HG03135 (cell line): ENCODE data around the gene GRIK5.

Source experiments
- ATAC-seq: cut with Tn5 transposase; IDR thresholded peaks from one replicate; pipeline ENCODE4 v1.9.1; 2021; ENCODE audit warnings: mild to moderate bottlenecking, moderate library complexity; ENCODE audit not compliant: unreplicated experiment

GRIK5 gene

DNA sequence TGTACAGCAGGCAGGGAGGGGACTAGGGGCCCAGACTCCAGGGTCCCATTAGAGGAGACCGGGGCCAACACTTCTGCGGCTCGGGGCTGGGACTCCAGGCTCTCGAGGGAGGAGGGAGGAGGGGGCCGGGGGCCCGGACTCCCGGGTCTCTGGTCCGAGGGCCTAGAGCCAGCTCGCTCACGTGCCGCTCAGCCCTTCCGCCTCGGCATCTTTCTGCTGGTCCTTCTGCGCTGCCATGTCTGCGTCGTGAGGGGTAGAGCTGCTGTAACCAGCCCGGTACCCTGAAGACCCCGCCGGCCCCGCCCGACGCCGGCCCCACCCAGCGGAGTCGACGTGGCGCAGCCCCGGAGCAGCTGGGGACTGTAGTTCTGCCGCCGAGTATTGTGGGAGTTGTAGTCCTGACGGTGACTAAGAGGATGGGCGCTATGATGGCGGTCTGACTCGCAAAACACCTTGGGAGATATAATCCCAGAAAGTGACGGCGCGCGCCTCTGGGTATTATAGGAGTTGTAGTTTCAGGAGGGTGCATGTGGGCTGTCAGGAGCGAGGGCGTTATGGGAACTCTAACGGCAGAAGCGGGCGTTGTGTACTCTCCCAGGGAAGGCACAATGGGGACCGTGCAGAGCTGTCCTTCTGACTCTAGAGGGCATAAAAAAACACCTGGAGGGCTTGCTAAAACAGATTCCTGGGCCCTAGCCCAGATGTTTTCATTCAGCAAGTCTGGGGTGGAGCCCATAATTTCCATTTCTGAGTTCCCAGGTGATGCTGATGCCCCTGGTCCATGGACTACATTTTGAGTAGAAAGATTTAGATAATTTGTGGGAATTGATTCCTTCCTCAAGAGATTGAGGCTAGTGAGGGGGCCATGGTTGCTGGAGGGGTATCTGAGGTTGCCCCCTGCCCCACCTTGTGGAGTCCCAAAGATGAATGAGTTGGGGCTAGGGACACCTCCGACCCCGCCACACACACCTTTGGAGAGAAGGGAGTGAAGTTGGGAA is 110.7 kb downstream of the GRIK5 start, which contains the start of gene RABAC1:
RABAC1 (minus strand) TSS at position 266 of the 998 bp plus-strand sequence; CDS start at position 237, 29 bp downstream.
- peak; percentile 81 for ATAC-seq

DNA sequence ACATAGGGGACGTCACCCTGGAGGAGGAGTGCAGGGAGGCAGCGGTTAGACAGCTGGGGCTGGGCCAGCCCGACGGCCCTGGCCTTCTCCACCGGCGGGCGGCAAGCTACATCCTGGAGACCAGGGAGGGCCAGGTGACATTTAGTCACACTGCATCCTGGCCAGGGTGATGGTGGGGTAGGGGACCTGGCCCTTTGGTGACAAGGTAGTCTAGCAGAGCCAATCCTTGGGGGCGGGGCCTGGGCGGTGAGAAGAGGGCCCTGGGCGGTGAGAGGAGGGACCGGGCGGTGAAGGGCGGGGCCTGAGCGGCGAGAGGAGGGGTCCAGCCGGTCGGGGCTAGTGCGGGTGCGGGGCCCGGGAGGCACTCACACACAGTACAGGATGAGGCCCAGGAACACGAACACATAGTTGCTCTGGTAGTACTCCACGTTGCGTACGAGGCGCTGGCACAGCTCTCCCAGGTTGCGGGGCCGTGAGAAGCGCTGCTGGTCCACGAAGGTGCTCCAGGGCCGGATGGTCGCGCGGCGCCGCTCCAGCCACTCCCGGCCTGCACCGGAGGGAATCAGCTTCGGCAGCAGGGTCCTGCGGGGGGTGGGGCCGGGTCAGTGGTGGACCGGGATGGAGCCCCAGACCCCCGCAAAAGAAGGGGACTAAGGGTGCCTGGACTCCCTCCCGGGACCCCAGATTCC is 111.5 kb downstream of the GRIK5 start:
- peak; percentile 48 for ATAC-seq

DNA sequence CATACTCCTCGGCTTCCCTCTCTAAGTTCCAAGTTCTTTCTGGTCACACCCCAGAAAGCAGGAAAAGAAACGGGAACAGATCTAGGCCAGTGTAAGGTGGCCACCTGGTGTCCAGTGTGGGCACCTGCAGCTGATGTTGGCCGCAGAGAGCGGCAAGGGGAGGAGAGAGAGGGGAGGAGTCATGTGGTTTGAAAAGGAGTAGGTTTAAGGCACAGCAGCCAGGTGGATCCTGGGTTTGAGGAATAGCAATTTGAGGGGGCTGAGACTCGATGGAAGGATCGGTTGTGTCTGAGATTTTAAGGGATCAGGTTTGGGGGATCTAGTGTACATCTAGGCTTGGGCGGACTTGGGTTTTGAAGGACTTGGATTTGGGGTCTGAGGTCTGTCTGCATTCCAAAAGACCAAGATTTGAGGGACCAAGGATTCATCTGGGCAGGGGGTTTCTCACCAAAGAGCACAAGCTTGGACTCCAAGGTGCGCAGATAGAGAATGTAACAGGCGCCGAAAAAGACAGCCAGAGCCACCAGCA is 112.1 kb downstream of the GRIK5 start:
- no peak for ATAC-seq

DNA sequence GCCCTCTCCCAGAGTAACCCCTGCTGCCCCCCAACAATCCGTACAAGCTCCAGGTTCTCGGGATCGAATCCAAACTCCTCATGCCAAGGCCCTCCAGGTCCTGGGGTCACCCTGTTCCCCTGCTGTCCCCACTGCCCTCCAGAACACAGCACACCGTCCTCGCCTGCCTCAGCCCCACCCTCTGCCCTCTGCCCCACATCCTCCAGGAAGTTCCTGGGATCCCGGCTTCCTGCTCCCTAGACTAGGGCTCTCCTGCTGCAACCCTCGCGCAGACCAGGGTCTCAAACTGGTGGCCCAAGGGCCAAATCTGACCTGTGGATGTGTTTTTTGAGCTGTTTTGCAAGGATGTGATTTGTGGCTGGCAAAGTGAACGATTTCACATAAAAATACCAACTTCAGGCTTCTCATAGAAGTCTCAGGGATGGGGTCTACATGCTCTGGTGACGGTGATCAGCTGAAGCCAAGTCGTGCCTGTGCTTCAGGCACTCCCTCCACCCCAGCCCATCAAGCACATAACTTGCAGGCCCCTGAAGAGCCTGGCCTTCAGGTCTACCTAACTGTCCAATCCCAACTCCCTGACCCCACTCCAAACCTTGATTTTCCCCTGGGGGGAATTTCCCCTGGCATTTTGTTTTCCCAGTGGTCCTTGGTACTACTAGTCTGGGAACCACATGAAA is 112.7 kb downstream of the GRIK5 start:
- no peak for ATAC-seq

DNA sequence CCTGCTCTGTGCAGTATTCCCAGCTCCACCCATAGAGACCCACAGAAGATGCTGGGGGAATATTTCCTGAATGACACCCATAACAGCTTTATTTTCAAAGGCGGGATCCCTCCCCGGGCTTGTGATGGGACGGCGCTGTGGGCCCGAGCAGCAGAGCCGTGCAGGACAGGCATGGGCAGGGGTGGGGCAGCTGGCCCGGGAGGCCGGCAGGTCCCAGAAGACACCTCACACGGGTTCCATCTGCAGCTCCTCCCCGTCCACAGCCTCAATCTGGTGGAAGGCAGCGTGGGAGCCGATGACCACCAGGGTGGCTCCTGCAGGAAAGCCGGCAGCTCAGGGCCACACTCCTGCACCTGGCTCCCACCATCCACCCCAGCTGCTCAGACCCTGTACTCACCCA is 113.4 kb downstream of the GRIK5 start:
- no peak for ATAC-seq

DNA sequence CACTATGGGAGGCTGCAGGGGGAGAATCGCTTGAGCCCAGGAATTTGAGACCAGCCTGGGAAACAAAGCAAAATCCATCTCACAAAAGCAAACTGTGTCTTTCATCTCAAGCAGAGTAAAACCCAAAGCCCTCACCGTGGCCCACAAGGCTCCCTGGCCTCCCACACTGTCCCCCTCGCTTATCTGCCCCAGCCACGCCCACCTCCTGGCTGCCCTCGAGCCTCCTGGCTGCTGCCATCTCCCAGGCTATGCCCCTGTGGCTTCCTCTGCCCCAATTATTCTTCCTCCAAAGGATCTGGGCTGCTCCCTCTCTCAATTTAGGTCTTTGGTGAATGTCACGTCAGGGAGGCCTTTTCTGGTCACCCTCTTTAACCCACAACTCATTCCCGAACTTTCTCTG is 114.5 kb downstream of the GRIK5 start:
- no peak for ATAC-seq

DNA sequence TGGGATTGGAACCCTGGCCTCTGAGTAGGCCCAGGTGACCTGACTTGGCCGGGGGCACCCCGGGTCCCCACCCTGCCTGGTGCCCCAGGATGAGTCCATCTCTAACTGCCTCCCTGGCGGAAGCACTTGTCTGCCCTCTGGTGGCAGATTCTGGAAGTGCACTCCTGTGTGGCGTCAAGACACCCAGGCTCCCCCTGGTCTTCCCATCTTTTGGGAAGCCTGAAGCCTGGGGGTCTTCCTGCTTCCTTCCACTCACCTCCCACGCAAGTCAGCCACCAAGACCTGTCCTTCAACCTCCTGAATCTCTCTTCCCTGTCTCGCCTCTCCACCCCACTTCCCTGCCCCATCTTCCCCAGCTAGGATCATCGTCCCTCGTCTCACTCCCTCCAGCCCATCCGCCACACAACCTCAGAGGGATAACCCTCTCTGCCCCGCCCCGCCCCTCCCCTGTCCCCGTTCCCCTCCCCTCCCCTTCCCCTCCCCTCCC is 118.3 kb downstream of the GRIK5 start:
- ATAC-seq, result no peak
